GM11168 (cell line): ENCODE results near the gene PALD1.

Experiments
- in situ Hi-C: fragments of 300-500 bp; cut with MboI; formaldehyde crosslinking; loops from one replicate; pipeline ENCODE4 v1.12.0; 2022; ENCODE audit warnings: low sequenced_read_pairs; ENCODE audit not compliant: unreplicated experiment

The PALD1 gene

GRCh38 chr10:70549351-70549961 lies 70.9 kb downstream of the PALD1 start:
- in situ Hi-C loops = loop anchor here (5.0 kb wide), 2 partner anchors 87 to 213 kb away; no protein-coding TSS in a partner anchor

GRCh38 chr10:70549962-70550458 lies 71.4 kb downstream of the PALD1 start:
- in situ Hi-C loops = loop anchor here (5.0 to 10.0 kb wide), 3 partner anchors 88 to 335 kb away; partner anchors contain the start of gene PCBD1

- in situ Hi-C loops = loop anchor here (10.0 kb wide), 1 partner anchor 334 kb away; the partner anchor contains the start of gene PCBD1
Observed at GRCh38 chr10:70550459-70550858, 71.9 kb downstream of the PALD1 start.

DNA sequence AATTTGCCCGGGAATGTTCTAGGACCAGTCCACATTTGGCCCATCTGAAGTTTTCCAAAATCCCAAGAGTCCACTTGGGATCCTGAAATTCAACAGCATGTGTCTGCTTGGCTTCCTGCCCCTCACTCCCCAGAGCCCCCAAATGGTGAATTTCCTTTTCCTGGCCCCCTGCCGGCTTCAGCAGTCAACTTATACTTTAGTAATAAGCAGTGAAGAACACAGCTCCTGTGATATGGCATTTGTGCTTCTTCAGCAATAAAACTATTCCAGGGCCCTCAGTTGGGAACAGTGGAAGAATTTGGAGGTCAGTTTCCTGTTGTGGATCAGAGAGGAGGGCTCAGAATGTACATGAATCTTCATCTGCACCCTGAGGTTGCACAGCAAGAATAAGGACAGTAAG lies 72.9 kb downstream of the PALD1 start:
- in situ Hi-C loops = loop anchor here (10.0 kb wide), 1 partner anchor 333 kb away; the partner anchor contains the start of gene PCBD1

- in situ Hi-C loops = loop anchor here (10.0 kb wide), 1 partner anchor 333 kb away; the partner anchor contains the start of gene PCBD1
Observed at GRCh38 chr10:70551971-70552422, 73.4 kb downstream of the PALD1 start.

DNA sequence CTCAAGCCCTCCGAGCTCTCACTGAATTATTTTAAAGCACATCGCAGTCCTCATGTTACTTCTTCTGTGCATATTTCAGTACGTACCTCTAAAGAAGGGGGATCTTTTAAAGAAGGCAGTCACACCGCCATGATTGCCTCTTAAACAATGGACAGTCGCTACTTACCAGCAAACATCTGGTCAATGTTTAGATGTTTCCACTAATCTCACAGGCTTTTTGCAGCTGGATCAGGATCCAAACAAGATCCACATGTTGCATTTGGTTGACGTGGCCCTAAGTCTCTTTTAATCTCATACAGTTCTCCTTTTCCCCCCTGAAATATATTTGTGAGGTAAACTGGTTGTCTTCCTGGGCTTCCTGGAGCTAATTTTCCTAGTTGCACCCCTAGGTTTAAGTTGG lies 74.0 kb downstream of the PALD1 start:
- in situ Hi-C loops = loop anchor here (10.0 kb wide), 1 partner anchor 332 kb away; the partner anchor contains the start of gene PCBD1

DNA sequence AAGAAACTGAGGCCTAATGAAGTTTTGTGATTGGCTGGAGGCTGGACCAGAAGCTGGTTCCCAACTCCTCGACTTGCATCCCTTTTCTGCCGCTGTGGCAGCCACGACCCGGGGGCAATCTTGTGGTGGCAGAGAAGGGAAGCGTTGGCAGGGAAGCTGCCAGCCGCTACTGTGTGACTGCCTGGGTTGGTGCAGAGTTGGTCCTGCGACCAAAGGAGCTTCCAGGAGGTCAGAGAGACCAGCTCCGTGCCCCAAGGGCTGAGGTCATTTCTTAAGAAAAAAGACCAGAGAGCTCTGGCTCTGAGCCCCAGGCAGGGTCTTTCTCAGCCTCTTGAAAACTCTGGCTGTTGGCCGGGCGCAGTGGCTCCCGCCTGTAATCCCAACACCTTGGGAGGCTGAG lies 76.8 kb downstream of the PALD1 start:
- in situ Hi-C loops = loop anchor here (10.0 kb wide), 1 partner anchor 329 kb away; the partner anchor contains the start of gene PCBD1

- in situ Hi-C loops = loop anchor here (10.0 kb wide), 1 partner anchor 328 kb away; the partner anchor contains the start of gene PCBD1
Observed at GRCh38 chr10:70557086-70557845, 78.7 kb downstream of the PALD1 start.

- in situ Hi-C loops = loop anchor here (10.0 kb wide), 1 partner anchor 327 kb away; the partner anchor contains the start of gene PCBD1
Observed at GRCh38 chr10:70557876-70558275, 79.3 kb downstream of the PALD1 start.

- in situ Hi-C loops = loop anchor here (10.0 kb wide), 1 partner anchor 327 kb away; the partner anchor contains the start of gene PCBD1
Observed at GRCh38 chr10:70558295-70558694, 79.7 kb downstream of the PALD1 start.

- in situ Hi-C loops = loop anchor here (10.0 kb wide), 1 partner anchor 326 kb away; the partner anchor contains the start of gene PCBD1
Observed at GRCh38 chr10:70558871-70559810, 80.6 kb downstream of the PALD1 start.

- in situ Hi-C loops = loop anchor here (10.0 kb wide), 1 partner anchor 325 kb away; the partner anchor contains the start of gene PCBD1
Observed at GRCh38 chr10:70559861-70560260, 81.3 kb downstream of the PALD1 start.

- in situ Hi-C loops = no loop called here
Observed at GRCh38 chr10:70560511-70560941, 82.0 kb downstream of the PALD1 start.

DNA sequence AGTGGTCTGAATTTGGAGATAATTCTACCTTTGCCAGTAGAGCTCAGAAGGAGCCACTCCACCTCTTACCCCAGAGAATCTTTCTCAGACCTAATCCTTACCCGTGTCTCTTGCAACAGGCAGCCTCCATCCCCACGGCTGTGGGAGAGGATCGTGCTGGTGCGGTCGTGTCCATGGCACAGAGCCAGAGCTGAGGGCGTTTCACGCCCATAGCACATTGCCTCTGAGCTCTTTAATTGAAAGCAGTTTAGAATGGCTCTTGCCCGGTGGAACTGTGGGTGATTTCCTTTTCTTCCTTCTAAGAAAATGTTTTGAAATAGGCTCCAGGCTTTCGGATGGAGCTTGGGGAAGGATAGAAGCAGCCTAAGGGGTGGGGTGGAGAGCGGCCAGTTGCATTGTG lies 82.5 kb downstream of the PALD1 start:
- in situ Hi-C loops = no loop called here

DNA sequence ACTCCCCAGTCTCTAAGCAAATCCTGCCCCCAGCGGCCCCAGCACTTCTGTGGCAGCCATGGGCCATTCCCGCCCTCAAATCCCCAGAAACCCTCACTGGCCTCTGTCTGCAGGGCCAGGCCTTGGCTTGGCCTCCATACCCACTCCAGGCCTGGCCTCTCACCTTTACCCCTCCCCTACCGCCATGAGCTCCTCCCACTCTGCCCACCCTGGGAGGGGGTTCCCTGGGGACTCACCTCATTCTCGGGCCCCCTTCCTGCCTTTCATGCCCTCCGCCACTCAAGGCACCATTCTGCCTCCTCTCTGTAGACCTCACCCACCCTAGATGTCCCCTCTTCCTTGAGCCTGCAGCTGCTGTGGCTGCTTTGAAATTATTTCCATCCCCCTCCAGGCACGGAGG lies 83.0 kb downstream of the PALD1 start:
- in situ Hi-C loops = no loop called here

GRCh38 chr10:70562036-70562755 lies 83.6 kb downstream of the PALD1 start:
- in situ Hi-C loops = no loop called here

GRCh38 chr10:70563230-70563629 lies 84.7 kb downstream of the PALD1 start:
- in situ Hi-C loops = no loop called here

DNA sequence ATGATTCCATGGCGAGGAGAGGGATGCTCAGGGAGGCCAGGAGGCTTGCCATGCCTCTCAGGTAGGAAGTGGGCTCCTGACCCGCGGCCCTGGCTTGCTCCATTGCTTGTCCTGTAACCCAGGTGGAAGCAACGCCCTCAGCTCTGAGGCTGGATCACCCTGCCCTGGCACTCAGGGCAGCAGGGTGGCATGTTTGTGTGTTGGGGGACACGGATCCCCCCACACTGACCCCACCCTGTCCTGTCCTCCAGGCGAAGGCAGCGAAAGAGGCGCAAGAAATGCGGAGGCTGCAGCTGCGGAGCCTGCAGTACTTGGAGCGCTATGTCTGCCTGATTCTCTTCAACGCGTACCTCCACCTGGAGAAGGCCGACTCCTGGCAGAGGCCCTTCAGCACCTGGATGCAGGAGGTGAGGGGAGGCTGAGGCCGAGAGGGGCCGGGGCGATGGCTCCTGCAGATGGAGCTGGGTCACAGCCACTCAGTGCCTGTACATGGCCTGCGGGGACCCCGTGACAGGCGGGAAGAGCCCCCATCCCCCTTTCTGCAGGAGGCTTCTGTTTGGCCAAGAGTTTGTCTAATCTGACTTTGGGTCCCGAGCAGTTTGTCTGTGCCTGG lies 85.7 kb downstream of the PALD1 start:
- in situ Hi-C loops = no loop called here
